MM.1S (cell line): ENCODE results near the gene CSNK1A1.

ENCODE experiments used
- DNase-seq: peaks from one replicate; pipeline ENCODE4 v3.0.0-alpha.2; 2015
- H2AFZ ChIP-seq: fragments of 300-600 bp; sonication (generic); 2 replicates; pipeline ENCODE4 v1.6.0; 2016; ENCODE audit warnings: antibody characterized with exemption, low read length
- H3F3A ChIP-seq: fragments of 300-600 bp; sonication (generic); 2 replicates; pipeline ENCODE4 v1.6.1; 2016; ENCODE audit warnings: mild to moderate bottlenecking, antibody characterized with exemption, low read length, moderate library complexity, mixed read lengths; ENCODE audit not compliant: insufficient read depth
- H3K27ac ChIP-seq: fragments of 300-600 bp; sonication (generic); 2 replicates; pipeline ENCODE4 v1.5.1; 2016; ENCODE audit warnings: mild to moderate bottlenecking, low read length
- H3K27me3 ChIP-seq: fragments of 300-600 bp; sonication (generic); replicated peaks from 2 replicates; pipeline ENCODE4 v1.6.0; 2016; ENCODE audit warnings: low read length; ENCODE audit not compliant: insufficient read depth
- H3K36me3 ChIP-seq: fragments of 300-600 bp; sonication (generic); replicated peaks from 2 replicates; pipeline ENCODE4 v1.6.1; 2016; ENCODE audit warnings: mild to moderate bottlenecking, low read length, mixed read lengths; ENCODE audit not compliant: insufficient read depth
- H3K4me1 ChIP-seq: fragments of 300-600 bp; sonication (generic); 2 replicates; pipeline ENCODE4 v1.6.1; 2016; ENCODE audit warnings: low read length, mixed read lengths
- H3K4me2 ChIP-seq: fragments of 300-600 bp; sonication (generic); 2 replicates; pipeline ENCODE4 v1.6.0; 2016; ENCODE audit warnings: low read depth, low read length
- H3K4me3 ChIP-seq: fragments of 300-600 bp; sonication (generic); 2 replicates; pipeline ENCODE4 v1.5.1; 2016; ENCODE audit warnings: low read length, mixed read lengths
- H3K79me2 ChIP-seq: fragments of 300-600 bp; sonication (generic); 2 replicates; pipeline ENCODE4 v1.6.1; 2016; ENCODE audit warnings: mixed run types, low read length, mixed read lengths
- H3K9ac ChIP-seq: fragments of 300-600 bp; sonication (generic); 2 replicates; pipeline ENCODE4 v1.6.1; 2016; ENCODE audit warnings: low read length, mixed read lengths
- H3K9me2 ChIP-seq: fragments of 300-600 bp; sonication (generic); replicated peaks from 2 replicates; pipeline ENCODE4 v1.6.1; 2016; ENCODE audit warnings: mild to moderate bottlenecking, low read length, mixed read lengths; ENCODE audit not compliant: insufficient read depth
- H3K9me3 ChIP-seq: fragments of 300-600 bp; sonication (generic); replicated peaks from 2 replicates; pipeline ENCODE4 v1.6.1; 2016; ENCODE audit warnings: mild to moderate bottlenecking, low read length, mixed read lengths; ENCODE audit not compliant: insufficient read depth
- H4K20me1 ChIP-seq: fragments of 300-600 bp; sonication (generic); 2 replicates; pipeline ENCODE4 v1.6.1; 2016; ENCODE audit warnings: mild to moderate bottlenecking, low read length, moderate library complexity, mixed read lengths; ENCODE audit not compliant: insufficient read depth
- EZH2 ChIP-seq: fragments of 300-600 bp; sonication (generic); optimal IDR thresholded peaks from 2 replicates; pipeline ENCODE3; 2017; ENCODE audit warnings: low read depth, mild to moderate bottlenecking, antibody characterized with exemption, low read length, mixed read lengths
- EZH2phosphoT487 ChIP-seq: fragments of 300-600 bp; sonication (generic); IDR thresholded peaks from 2 replicates; pipeline ENCODE4 v1.6.1; 2018; ENCODE audit warnings: antibody characterized with exemption, low read length
- TF ChIP-seq, protein P1 (sequence below): fragments of 300-600 bp; sonication (generic); IDR thresholded peaks from 2 replicates; pipeline ENCODE4 v1.5.1; 2016; ENCODE audit warnings: antibody characterized with exemption, low read length, mixed read lengths

CSNK1A1 gene

DNA sequence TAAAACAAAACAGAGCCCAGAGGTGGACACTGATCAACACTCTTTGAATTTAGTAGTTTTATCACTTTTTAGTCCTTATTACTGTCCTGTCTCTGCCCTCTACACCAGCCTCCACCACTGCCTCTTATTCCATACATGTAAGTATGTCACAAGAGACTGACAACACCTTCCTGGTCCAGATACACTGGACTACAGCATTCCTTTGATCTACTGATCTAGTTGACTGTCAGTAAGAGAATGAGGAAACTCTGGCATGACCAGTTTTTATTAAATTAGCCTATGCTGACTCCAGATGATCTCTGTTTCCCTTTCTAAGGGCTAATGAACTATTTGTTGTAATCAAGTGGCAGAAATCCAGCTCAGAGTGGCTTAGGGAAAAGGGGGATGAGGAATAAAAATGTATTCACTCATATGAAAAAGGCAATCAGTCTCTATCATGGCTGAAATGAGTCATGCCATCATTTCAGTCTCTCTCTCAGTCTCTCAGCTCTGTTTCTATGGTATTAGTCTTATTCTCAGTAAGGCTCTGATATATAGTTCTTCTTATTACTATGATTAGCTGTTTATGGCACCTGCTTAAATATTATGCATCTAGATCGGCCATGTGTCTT lies 35.6 kb upstream of the CSNK1A1 start:
- DNase-seq: no peak
- Histone ChIP-seq H3K4me3 (no peak overlapping the region), H3K36me3 (no peaks in the 10 kb centered on the region), H3K4me1 (no peaks in the 10 kb centered on the region), H3K27ac (no peak overlapping the region), H3K79me2 (no peaks in the 10 kb centered on the region), H3F3A (no peaks in the 10 kb centered on the region; the same call in 1 of the 2 replicates), H3K9me3 (no peaks in the 10 kb centered on the region), H3K4me2 (no peak overlapping the region), H3K27me3 (no peaks in the 10 kb centered on the region), H4K20me1 (no peaks in the 10 kb centered on the region), H3K9ac (no peak overlapping the region), H3K9me2 (no peaks in the 10 kb centered on the region), H2AFZ (no peak overlapping the region)
- TF ChIP-seq EZH2phosphoT487: no peak
- no peak for TF ChIP-seq EZH2
- TF ChIP-seq, protein P1, sequence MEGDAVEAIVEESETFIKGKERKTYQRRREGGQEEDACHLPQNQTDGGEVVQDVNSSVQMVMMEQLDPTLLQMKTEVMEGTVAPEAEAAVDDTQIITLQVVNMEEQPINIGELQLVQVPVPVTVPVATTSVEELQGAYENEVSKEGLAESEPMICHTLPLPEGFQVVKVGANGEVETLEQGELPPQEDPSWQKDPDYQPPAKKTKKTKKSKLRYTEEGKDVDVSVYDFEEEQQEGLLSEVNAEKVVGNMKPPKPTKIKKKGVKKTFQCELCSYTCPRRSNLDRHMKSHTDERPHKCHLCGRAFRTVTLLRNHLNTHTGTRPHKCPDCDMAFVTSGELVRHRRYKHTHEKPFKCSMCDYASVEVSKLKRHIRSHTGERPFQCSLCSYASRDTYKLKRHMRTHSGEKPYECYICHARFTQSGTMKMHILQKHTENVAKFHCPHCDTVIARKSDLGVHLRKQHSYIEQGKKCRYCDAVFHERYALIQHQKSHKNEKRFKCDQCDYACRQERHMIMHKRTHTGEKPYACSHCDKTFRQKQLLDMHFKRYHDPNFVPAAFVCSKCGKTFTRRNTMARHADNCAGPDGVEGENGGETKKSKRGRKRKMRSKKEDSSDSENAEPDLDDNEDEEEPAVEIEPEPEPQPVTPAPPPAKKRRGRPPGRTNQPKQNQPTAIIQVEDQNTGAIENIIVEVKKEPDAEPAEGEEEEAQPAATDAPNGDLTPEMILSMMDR: no peak

DNA sequence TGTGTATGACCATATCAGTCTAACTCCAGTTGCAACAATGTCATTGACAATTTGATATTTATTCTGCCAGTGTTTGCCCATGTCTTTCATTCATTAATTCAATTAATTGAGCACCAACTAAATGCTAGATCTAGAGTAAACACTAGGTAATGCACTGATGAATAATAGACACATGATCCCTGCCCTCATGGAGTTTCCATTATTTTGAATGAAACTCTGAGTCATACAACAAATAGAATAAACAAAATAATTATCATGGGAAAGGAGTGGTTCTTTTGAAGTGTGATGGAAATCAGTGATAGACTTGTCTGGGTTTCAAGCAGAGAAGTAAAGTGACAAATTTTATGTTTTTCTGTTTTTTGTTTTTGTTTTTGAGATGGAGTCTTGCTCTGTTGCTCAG lies 34.7 kb upstream of the CSNK1A1 start:
- Histone ChIP-seq H3K9me3 (no peaks in the 10 kb centered on the region), H3K27ac (no peak overlapping the region), H2AFZ (no peak overlapping the region), H3F3A (no peaks in the 10 kb centered on the region; the same call in 1 of the 2 replicates), H3K4me1 (no peaks in the 10 kb centered on the region), H3K9me2 (no peaks in the 10 kb centered on the region), H3K4me2 (no peak overlapping the region), H3K9ac (no peak overlapping the region), H3K79me2 (no peaks in the 10 kb centered on the region), H3K4me3 (no peak overlapping the region), H3K36me3 (no peaks in the 10 kb centered on the region), H3K27me3 (no peaks in the 10 kb centered on the region), H4K20me1 (no peaks in the 10 kb centered on the region)
- no peak for DNase-seq
- TF ChIP-seq EZH2: no peak
- TF ChIP-seq, protein P1: no peak
- no peak for TF ChIP-seq EZH2phosphoT487

DNA sequence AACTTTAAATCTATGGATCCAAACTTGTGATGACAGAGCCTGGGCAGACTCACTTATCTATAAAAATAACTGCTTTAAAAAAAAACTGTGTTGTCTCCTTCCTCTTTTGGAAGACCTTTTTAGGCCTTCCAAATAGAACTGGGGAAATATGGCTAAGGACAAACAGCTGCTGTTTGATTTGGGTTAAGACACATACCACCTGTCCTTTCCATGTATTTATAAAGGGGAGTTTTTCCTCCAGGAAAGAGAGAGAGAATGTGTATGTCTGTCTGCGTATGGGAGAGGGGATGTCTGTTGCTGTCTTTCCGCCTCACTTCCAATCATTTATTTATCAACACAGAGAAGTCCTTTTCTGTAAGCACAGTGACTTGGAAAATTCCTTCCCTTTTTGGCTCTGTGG lies 32.9 kb upstream of the CSNK1A1 start:
- Histone ChIP-seq H3K36me3 (no peaks in the 10 kb centered on the region), H3K9me3 (no peaks in the 10 kb centered on the region), H3K4me1 (peaks cover 5% of the 10 kb centered on the region; the same call in 1 of the 2 replicates), H3K27me3 (no peaks in the 10 kb centered on the region), H3K4me3 (no peak overlapping the region), H3K27ac (no peak overlapping the region), H4K20me1 (no peaks in the 10 kb centered on the region), H3F3A (no peaks in the 10 kb centered on the region; the same call in 1 of the 2 replicates), H2AFZ (no peak overlapping the region), H3K9me2 (no peaks in the 10 kb centered on the region), H3K9ac (no peak overlapping the region), H3K79me2 (no peaks in the 10 kb centered on the region), H3K4me2 (no peak overlapping the region)
- no peak for TF ChIP-seq EZH2phosphoT487
- TF ChIP-seq, protein P1: no peak
- no peak for TF ChIP-seq EZH2
- no peak for DNase-seq
